Testis (tissue), 2 donors: ENCODE data around the gene COL9A3.

ENCODE experiments used
- POLR2A ChIP-seq: fragments of 450-650 bp; IDR thresholded peaks from one replicate; pipeline ENCODE4 v1.6.1; 2017; ENCODE audit warnings: antibody characterized with exemption, mild to moderate bottlenecking, moderate library complexity
- TF ChIP-seq, protein P1 (sequence below), 3 experiments: fragments of 450-650 bp in 2 of 3; fragments of 200-600 bp in 1 of 3; sonication (generic) in 1 of 3; IDR thresholded peaks; one replicate each; pipeline ENCODE4 v1.5.1; 2016 to 2019; ENCODE audit warnings: antibody characterized with exemption in 3 of 3, mild to moderate bottlenecking in 2 of 3, moderate library complexity in 1 of 3

GRCh38 chr20:62769346-62770071 is 47.3 kb upstream of the COL9A3 start:
- TF ChIP-seq, protein P1, sequence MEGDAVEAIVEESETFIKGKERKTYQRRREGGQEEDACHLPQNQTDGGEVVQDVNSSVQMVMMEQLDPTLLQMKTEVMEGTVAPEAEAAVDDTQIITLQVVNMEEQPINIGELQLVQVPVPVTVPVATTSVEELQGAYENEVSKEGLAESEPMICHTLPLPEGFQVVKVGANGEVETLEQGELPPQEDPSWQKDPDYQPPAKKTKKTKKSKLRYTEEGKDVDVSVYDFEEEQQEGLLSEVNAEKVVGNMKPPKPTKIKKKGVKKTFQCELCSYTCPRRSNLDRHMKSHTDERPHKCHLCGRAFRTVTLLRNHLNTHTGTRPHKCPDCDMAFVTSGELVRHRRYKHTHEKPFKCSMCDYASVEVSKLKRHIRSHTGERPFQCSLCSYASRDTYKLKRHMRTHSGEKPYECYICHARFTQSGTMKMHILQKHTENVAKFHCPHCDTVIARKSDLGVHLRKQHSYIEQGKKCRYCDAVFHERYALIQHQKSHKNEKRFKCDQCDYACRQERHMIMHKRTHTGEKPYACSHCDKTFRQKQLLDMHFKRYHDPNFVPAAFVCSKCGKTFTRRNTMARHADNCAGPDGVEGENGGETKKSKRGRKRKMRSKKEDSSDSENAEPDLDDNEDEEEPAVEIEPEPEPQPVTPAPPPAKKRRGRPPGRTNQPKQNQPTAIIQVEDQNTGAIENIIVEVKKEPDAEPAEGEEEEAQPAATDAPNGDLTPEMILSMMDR (IDR thresholded peaks at IDR 0.05) = no peak
- no peak for TF ChIP-seq POLR2A
